NCI-H345 treated with DMSO at 0.1 percent for 48 hours (cell line): Measurements from ENCODE around the gene COLQ.
"Not testable (repeated sequence)": the region's sequence is repeated elsewhere in the genome, so short reads cannot be mapped to it uniquely, and the experiment has no call there.

Source experiments
- DNase-seq: peaks from one replicate; lab custom pipeline; 2025; ENCODE audit not compliant: unreplicated experiment; lab: John Stamatoyannopoulos, UW

COLQ gene

DNA sequence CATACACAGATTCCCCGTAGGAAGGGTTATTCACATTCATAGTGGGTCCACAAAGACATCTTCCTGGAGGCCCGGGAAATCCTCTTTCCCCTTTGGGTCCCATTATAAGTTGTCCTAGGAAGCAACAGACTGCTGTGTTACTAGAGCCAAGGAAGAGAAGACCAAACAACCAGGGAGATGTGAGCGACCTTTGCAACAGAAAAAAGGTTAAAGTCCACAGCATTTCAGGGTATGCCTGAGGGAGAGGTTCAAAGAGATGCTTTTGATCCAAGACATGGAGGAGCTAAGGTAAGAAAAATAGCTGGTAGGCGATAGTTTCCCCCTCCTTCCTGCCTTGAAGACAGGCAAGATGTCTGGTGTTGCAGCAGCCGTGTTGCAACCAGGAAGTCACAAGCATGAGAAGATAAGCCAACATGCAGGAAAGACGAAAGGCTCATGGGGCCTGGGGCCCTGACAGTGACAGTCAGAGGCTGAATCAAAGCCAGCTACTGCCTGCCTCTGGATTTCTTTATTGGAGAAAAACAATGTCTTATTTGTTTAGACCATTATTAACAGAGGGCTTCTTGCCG is 63.2 kb downstream of the COLQ start:
- DNase-seq: no peak

DNA sequence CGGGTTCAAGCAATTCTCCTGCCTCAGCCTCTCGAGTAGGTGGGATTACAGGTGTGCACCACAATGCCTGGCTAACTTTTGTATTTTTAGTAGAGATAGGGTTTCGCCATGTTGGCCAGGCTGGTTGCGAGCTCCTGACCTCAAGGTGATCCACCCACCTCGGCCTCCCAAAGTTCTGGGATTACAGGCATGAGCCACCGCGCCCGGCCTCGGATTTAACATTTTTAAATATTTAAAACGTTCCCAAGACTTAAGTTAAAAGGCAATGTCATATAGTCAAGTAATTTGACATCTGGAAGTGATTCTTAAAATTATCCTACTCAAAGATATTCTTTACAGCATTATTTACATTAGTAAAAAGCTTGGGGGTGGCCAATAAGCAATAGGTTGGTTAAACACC is 64.6 kb downstream of the COLQ start:
- DNase-seq: not testable (repeated sequence)

DNA sequence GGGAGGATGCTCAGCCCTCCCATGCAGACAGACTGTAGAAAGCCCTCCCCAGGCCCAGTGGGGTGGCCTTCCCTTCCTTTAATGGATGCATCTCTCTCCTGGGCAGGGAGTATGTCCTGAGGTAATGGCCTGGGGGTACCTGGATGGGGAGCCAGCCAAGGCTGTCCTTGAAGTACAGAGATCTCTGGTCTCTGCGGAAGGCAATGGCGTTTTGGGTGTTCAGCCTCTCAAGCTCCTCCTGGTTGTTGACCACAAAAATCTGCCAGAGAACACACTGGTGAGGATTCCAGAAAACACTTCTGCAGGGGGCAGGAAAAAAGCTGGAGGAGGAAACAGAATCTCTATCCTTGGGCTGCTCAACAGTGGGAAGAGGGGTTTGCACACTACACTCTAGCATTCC is 65.2 kb downstream of the COLQ start:
- DNase-seq: no peak

DNA sequence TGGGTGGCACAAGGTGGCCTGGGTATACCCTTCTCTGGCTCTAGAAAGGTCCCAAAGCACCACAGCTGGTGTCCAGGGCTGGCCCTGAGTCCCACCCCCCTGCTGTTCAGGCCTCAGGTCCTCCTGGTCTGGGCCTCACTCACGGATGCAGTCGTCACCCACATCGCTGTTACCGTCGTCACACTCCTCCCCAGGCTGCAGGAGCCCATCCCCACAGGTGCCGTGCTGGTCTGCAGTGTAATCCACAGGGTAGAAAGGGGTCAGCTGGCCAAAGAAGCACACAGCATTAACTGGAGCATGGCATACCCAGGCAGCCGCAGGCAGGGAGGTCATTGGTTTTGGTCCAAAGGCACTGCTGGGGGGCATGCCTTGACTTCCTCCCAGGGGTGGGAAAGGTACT is 65.8 kb downstream of the COLQ start:
- DNase-seq: no peak

DNA sequence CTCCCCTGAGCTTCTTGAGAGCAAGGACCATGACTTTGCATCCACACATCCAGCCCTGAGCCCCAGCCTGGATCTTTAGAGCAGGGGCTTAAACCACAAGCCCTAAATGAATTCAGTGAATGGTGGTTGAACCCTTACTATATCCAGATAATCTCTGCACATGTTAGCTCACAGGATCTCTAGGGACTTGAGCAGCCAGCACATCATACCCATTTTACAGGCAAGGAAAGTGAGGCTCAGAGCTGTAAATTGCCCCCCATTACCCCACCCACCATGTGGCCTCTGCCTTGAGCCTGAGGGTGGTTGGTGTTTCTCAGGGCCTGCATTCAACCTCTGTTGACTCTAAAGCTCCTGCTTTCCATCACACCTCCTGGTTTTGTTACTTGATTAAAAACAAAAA is 66.5 kb downstream of the COLQ start:
- DNase-seq: no peak

DNA sequence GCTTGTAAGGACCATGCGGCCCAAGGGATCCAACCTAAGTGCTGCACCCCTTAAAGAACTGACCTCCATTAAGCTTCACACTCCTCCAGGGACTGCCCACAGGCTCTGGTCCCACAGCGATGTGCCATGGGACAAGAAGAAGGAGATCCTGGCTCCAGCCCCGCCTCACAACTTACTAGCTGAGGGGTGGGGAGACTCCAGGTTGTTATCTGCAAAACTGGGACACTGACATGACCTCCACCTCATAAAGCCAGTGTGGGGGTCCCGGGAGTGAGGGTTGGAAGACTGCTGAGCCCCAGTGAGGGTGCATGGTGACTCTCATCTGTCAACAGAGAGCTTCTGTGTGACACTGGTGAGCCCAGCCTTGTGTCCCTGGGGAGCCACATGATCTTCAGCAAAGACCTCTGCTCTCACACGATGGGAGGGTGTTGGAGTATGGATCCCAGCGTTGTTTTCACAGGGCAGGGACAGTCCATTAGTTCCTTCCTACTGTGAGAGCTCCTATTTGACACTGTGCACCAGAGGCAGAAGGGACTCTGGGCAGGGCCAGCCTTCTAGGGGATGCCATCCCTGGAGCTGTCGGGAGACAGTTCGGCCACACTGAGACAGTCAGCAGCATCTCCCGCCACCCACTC is 67.4 kb downstream of the COLQ start:
- no peak for DNase-seq

DNA sequence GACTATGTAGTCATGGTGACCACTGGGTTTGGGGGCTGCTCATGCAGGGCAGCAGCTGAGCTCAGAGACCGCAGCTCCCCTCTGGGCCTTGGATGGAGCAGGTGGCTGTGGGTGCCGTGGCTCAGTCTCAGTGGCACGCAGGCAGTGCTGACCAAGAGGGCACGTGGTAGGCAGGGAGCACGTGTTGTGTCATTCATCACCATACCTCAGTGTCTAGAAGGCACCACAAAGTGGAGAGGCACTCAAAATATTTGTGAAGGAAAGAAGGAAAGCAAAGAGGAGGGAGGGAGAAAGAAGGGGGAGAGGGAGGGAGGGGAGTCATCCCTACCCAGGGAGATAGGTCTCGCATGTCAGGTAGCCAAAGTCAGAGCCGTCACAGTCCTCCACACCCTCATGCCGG is 68.0 kb downstream of the COLQ start:
- no peak for DNase-seq

DNA sequence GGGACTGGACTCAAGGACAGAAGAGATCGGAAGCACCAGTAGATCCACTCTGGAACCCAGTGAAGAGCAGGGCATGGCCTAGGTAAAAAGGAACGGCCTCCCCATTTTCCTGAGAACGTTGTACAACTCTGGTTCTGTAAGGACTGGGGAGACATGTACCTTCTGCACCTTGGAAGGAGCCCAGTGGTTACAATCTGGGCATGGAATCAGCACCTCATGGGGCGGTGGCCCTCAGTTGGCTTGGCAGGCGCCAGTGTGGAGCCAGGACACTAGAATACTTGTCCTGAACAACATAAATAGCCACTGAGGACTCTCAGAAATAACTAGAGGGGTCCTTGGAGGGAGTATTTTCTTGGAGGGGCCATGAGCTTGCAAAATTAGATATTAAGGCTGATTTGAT is 68.5 kb downstream of the COLQ start:
- DNase-seq: no peak

DNA sequence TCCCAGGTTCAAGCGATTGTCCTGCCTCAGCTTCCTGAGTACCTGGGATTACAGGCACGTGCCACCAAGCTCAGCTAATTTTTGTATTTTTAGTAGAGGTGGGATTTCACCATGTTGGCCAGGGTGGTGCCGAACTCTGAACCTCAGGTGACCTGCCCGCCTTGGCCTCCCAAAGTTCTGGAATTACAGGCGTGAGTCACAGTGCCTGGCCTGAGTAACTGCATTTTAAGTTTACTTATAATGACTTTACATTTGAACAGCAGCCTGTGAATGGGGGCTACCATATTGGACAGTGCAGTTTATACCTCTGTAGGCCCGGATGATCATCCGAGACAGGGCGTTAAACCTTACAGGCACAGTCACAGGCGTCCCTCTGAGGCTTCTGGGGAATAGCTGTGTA is 69.3 kb downstream of the COLQ start:
- no peak for DNase-seq

DNA sequence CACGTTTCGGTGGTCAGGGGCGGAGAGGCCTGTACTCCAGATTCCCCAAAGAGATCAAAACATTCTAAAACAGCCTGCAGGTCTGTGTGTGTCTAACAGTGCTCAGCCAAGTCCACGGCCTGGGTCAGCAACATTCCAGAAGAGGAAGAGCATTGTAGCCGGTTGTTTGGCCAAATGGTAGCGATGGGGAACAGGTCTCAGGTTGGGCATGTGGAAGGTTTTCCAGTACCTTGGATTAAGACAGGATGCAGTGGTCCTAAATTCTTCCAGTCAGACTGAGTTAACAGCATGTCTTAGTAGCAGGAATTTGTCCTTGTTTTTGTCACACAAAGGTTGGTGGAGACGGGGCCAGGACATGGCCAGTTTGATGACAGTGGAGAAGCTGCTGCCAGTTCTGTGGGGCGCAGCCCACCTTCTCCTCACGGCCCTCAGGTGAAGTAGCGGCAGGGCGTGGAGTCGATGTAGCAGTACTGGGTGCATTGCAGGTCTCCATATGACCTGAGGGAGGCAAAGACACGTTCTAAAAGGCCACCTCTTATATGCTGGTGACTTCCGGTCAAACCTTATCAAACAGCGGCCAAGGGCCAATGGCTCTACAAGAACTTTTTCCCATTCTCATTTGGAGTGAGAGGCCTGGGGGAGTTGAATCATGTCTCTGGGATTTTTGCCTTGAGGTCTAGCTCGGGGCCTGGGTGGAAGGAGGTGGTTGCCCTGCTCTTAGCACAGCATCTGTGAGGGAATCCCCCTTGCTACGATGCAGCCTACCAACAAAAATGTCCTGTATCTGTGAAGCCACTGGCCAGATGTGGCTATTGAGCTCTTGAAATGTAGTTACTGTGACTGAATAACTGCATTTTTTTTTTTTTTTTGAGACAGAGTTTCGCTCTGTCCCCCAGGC is 70.0 kb downstream of the COLQ start:
- no peak for DNase-seq

DNA sequence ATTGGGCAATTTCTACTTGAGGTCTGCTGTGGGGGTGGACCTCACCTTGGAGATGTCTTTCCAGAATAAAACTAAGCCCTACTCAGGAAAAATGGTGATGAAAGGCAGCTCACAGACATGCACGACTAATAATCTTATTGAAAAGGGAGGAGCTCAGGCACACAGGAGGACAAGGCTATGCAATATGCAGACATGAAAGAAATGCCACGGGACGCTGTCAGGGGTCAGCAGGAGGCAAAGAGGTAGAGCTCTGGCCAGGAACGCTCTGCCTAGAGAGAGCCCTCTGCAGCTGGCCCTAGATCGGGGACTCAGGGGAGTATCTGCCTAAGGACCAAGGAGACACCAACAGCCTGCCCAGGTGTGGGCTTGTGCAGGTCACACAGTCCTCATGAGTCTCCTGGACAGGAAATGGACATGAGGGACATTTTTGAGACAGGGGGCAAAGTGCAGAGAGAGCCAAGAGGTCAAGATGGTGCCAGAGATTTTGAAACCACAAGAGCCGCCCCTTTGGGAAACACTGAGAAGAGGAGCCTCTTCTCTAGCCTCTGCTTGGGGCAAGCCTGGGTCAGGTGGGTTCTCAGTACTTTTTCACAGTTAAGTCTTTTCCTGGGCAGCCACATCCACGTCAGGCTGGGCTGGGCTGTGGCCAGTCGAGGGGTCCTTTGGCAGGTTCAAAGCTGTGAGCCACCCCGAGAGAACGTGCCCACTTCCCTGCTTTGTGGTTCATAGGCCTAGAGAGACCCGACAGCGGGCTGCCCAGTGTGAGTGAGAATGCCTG is 70.9 kb downstream of the COLQ start:
- DNase-seq: no peak

DNA sequence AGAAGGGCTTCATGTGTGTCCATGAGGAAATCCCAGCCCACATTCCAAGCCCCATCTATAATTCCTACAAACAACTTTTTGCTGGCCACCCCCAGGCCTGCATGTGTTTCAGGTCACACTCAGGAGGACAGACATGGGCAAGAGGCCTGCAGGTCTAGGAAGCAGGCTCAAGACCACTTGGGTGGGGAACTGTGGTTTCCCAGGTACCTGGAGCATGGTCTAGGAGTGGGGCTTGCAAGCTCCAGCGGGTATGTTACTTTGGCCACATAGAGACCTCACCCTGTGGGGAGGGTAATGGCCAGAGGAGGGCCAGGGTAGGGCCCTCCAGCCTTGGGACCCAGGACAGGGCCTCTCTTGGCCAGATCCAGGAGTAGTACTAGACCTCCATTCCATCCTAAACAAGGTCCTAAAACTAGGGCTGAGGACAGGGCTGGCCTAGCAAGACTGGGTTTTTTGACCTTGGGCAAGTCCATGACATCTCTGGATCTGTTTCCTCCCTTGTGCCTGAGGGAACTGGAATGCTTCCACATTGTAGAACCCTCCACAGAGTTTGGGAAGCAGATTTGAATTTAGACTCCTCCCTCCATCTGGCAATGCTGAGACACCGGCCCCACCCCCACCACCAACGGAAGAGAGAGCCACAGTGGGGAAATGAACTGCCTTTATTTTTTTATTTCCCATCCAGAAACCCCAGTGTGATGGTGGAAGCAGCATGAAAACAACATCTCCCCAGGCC is 71.8 kb downstream of the COLQ start:
- DNase-seq: no peak

DNA sequence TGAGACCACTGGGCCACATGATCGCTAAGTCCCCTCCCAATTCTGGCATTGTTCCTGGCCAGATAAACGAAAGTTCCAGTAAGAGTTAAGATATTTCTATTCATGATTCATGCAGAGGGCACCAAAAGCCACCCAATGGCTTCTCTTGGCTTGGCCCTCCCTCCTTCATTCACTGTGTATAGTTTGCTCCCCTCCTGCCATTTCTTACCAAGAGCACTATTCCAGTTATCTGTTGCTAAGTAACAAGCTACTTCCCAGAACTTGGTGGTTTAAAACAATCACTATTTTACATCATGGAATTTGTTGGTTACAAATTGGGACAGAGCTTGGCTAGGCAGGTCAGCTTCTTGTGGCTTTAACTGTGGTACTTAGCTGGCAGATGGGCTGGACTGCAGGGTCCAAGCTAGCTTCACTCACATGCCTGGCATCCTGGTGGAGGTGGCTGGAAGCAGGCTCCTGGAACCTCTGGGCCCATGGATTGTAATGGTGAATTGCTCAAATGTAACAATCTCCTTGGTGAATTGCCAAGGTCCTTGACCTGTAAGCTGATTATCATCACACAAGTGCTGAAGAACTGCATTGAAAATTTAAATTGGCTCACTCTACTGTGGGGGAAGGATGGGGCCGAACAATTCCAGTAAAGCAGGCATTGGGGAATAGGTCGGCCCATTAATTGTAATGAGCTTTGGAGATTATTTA is 77.5 kb downstream of the COLQ start:
- no peak for DNase-seq

DNA sequence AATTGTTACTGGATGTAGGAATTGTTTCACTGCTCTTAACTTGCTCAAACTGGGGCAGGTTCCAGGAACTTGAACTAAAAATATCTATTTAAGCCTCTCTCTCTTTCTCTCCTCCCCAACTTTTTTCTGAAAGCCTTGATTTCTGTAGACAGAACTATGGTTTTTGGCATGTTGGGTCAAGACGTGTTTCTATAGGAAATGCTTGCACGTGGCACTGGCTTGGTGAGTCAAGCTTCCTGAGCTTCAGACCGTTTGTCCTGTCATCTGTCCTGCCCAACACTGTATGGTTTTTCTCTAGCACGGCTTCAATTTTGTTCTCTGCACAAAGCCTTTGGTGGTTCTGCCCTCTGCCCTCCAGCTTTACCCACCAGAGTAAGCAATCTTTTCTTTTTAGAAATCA is 80.6 kb downstream of the COLQ start:
- DNase-seq: no peak

DNA sequence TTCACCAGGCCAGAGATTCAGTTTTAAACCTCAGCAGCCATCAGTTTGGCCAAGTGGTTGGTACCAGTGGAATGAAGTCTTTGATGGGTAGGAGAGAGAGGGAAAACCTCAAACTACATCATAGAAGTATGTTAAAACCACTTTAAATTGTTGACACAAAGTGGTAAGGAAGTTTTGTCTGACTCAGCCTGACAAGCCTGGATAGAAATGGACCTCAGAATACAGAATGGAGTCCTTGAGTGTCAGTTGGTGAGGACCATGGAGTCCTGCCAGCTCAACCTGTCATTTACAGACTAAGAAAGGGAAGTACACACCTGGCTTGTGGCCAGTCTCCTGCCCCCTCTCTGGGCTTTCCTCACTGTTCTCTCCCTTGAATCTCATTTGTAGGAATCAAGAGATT is 82.0 kb downstream of the COLQ start:
- DNase-seq: no peak

DNA sequence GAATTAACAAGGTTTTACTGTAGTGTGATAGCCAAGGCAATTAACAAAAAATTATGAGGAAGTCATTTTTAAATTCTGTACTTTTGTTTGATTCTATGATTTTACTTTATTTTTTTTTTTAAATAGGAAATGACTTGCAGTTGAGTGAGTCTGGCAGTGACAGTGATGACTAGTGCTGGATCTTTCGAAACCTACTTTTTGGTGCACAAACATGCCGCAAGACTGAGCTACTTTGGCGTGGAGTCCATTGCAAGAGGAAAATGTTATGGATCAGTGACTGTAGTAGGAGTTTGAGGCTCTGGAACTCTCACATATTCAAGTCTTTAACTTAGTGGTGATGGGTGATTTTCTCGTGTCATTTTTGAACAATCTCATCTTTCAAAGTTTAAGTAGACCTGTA is 82.5 kb downstream of the COLQ start:
- DNase-seq: no peak

DNA sequence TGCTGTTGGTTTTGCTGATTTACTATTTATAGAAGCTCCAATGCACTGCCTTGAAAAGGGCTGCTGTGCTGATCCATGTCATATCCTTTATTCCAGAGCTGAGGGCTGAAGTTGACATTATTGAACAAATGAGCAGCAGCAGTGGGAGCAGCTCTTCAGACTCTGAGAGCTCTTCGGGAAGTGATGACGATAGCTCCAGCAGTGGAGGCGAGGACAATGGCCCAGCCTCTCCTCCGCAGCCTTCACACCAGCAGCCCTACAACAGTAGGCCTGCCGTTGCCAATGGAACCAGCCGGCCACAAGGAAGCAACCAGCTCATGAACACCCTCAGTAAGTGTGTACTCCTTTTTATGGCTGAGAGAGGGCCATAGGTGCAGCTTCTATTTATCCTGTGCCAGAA is 85.3 kb downstream of the COLQ start:
- no peak for DNase-seq

DNA sequence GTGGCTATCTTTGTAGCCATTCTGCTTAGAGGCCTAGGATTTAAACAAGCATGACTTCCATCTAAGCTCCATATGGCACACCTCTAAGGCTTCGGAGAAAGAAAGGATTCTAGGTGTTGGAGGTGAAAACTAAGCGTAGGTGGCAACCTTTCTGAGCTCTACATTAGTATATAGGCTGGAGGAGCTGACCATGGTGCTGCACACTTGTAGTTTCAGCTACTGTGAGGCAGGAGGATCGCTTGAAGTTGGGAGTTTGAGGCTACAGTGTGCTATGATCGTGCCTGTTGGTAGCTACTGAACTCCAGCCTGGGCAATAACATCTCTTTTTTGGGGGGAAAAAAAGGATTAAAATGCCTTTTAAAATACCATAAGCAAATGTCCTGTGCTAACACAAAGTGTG is 86.8 kb downstream of the COLQ start:
- DNase-seq: no peak

DNA sequence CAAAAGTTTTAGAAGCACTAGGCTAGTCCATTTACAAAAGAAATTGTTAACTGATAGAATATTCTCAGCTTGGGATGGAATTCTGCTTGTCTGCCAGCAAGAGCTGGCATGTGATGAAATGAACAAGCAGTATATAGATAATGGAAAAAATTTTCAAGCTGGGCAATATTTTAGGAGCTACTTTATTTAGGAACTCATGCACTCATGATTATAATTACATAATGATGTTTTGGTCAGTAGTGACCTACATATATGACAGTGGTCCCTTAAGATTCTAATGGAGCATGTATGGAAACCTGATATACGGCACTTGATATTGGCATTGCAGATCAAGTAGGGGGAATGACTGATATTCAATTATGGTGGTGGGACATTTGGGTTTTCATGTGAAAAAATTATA is 88.0 kb downstream of the COLQ start:
- no peak for DNase-seq

DNA sequence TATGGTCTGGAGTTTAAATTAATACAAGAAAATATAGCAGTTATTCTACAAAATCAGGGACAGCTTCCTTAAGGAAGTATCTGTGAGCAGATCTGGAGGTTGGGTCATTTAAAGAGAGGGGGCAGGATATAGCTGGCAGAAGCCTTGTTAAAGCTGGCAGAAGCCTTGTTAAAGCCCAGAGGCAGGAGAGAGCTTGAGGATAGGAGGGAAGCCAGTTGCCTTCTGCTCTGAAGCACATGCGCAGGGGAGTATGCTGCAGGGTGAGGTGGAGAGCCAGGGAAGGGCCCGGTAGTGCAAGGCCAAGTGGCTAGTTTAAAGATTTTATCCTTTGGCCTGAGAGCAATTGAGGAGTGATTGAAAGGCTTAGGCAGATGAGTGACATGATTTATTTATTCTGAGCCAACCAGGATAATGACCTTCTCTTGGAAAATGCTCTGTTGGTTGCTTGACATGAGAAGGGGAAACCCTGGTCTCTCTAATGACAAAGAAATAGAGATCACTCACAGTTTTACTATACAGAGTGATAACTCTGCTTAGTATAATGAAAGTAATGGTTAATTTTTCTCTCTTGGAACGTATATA is 90.2 kb downstream of the COLQ start:
- DNase-seq: no peak
